Liver (tissue), 9 donors: ENCODE measurements around the gene XAB2. TPM values are rescaled to one million over a fixed set of nuclear protein-coding genes. Genes with fewer than 3 reads are reported as not detected.

Source experiments
- DNase-seq: peaks from one replicate; pipeline ENCODE4 v3.0.0-alpha.2; 2017; ENCODE audit warnings: low spot score
- H3K27ac ChIP-seq, 2 donors: one replicate each; pipeline ENCODE4 v1.7.0; 2013; ENCODE audit warnings: inconsistent platforms in 2 of 2, low read length in 2 of 2, control low read depth in 1 of 2, low read depth in 1 of 2, mild to moderate bottlenecking in 1 of 2
- H3K27me3 ChIP-seq, 4 donors: one replicate each; pipeline versions ENCODE4 v1.6.1 to v1.7.0; 2013; ENCODE audit warnings: low read length in 3 of 4, inconsistent platforms in 1 of 4, mild to moderate bottlenecking in 1 of 4, moderate library complexity in 1 of 4; ENCODE audit not compliant: control insufficient read depth in 4 of 4, insufficient read depth in 4 of 4
- H3K36me3 ChIP-seq, 4 donors: one replicate each; pipeline versions ENCODE4 v1.6.1 to v1.7.0; 2013; ENCODE audit warnings: low read length in 3 of 4, mild to moderate bottlenecking in 3 of 4, low read depth in 1 of 4, moderate library complexity in 1 of 4; ENCODE audit not compliant: control insufficient read depth in 4 of 4, insufficient read depth in 3 of 4
- H3K4me1 ChIP-seq, 4 donors: one replicate each; pipeline versions ENCODE4 v1.6.1 to v1.7.0; 2013; ENCODE audit warnings: low read length in 3 of 4, mild to moderate bottlenecking in 3 of 4, moderate library complexity in 1 of 4; ENCODE audit not compliant: control insufficient read depth in 4 of 4, insufficient read depth in 4 of 4
- H3K4me3 ChIP-seq, 3 donors: one replicate each; pipeline versions ENCODE4 v1.6.1 to v1.7.0; 2013; ENCODE audit warnings: low read length in 3 of 3, control low read depth in 1 of 3, low read depth in 1 of 3, mild to moderate bottlenecking in 1 of 3
- H3K9ac ChIP-seq, 2 donors: one replicate each; pipeline ENCODE4 v1.7.0; 2013; ENCODE audit warnings: low read length in 2 of 2, mild to moderate bottlenecking in 2 of 2, moderate library complexity in 2 of 2, control low read depth in 1 of 2, low read depth in 1 of 2
- H3K9me3 ChIP-seq, 4 donors: one replicate each; pipeline versions ENCODE4 v1.6.1 to v1.7.0; 2013; ENCODE audit warnings: low read length in 3 of 4; ENCODE audit not compliant: control insufficient read depth in 4 of 4
- CTCF ChIP-seq: fragments of 150-350 bp; IDR thresholded peaks from 2 replicates; pipeline ENCODE4 v1.5.1; 2017; ENCODE audit warnings: improper control_type of control experiment, low read depth, low read length; ENCODE audit not compliant: missing input control
- EGR1 ChIP-seq, 2 donors: IDR thresholded peaks; 2 replicates each; pipeline ENCODE4 v1.6.1; 2016 to 2018; ENCODE audit warnings: antibody characterized with exemption in 2 of 2, low read depth in 2 of 2
- FOXA1 ChIP-seq: IDR thresholded peaks from 2 replicates; pipeline ENCODE4 v1.6.1; 2016; ENCODE audit warnings: antibody characterized with exemption
- FOXA2 ChIP-seq: IDR thresholded peaks from 2 replicates; pipeline ENCODE4 v1.6.1; 2016; ENCODE audit warnings: antibody characterized with exemption
- GABPA ChIP-seq, 2 donors: IDR thresholded peaks in 1 of 2; conservative IDR thresholded peaks in 1 of 2; 2 replicates each; pipeline ENCODE4 v1.6.1; 2016; ENCODE audit warnings: antibody characterized with exemption in 2 of 2, mild to moderate bottlenecking in 1 of 2, moderate library complexity in 1 of 2
- HNF4A ChIP-seq, 2 donors: conservative IDR thresholded peaks; 2 replicates each; pipeline ENCODE4 v1.6.1; 2016; ENCODE audit warnings: antibody characterized with exemption in 2 of 2, mild to moderate bottlenecking in 2 of 2
- HNF4G ChIP-seq: IDR thresholded peaks from 2 replicates; pipeline ENCODE4 v1.6.1; 2016; ENCODE audit warnings: antibody characterized with exemption
- MAX ChIP-seq: IDR thresholded peaks from 2 replicates; pipeline ENCODE4 v1.6.1; 2016; ENCODE audit warnings: antibody characterized with exemption
- NR2F2 ChIP-seq: IDR thresholded peaks from 2 replicates; pipeline ENCODE4 v1.6.1; 2016; ENCODE audit warnings: antibody characterized with exemption
- RAD21 ChIP-seq, 2 donors: IDR thresholded peaks; 2 replicates each; pipeline ENCODE4 v1.6.1; 2016; ENCODE audit warnings: antibody characterized with exemption in 2 of 2, mild to moderate bottlenecking in 2 of 2
- REST ChIP-seq: IDR thresholded peaks from 2 replicates; pipeline ENCODE4 v1.6.1; 2016; ENCODE audit warnings: antibody characterized with exemption, mild to moderate bottlenecking
- RXRA ChIP-seq, 2 donors: IDR thresholded peaks; 2 replicates each; pipeline ENCODE4 v1.6.1; 2017 to 2018; ENCODE audit warnings: antibody characterized with exemption in 2 of 2, mild to moderate bottlenecking in 1 of 2
- SP1 ChIP-seq: IDR thresholded peaks from 2 replicates; pipeline ENCODE4 v1.6.1; 2018; ENCODE audit warnings: antibody characterized with exemption, mild to moderate bottlenecking
- TAF1 ChIP-seq: conservative IDR thresholded peaks from 2 replicates; pipeline ENCODE4 v1.6.1; 2016; ENCODE audit warnings: antibody characterized with exemption, mild to moderate bottlenecking
- YY1 ChIP-seq: IDR thresholded peaks from 2 replicates; pipeline ENCODE4 v1.6.1; 2016; ENCODE audit warnings: antibody characterized with exemption, mild to moderate bottlenecking
- ZBTB33 ChIP-seq: IDR thresholded peaks from 2 replicates; pipeline ENCODE4 v1.6.1; 2016; ENCODE audit warnings: antibody characterized with exemption
- WGBS: extraction: QIAGEN DNeasy Blood & Tissue Kit; methylation state at CpG from one replicate; pipeline ENCODE4 v1.1.7; 2013; 5-methylcytosine and 5-hydroxymethylcytosine counted together
- polyA plus RNA-seq, 2 donors: library from polyadenylated mRNA; stranded (reverse) in 1 of 2; unstranded in 1 of 2; fragments of 200-250 nt in 1 of 2; fragments of >200 nt in 1 of 2; fragmentation: Nextera tagmentation in 1 of 2; extraction: Ambion mirVana in 1 of 2; gene quantifications; one replicate each; pipeline versions ENCODE4 v1.2.1 to v1.2.3, GENCODE V29; 2013 to 2015
- total RNA-seq, 2 donors: library from RNA; depleted of rRNA; stranded (reverse); fragments of >200 nt; gene quantifications; one replicate each; pipeline ENCODE4 v1.2.3, GENCODE V29; 2014
- donor health status: healthy.
- donor health status: healthy.
- donor health status: healthy.
- donor health status: healthy.
- donor health status: healthy.

Gene XAB2
- total and polyA plus RNA-seq, 4 donors = 5.1 to 21.3 (median 15.3) TPM

GRCh38 chr19:7622933-7623685 is 6.2 kb downstream of the XAB2 start:
- Histone ChIP-seq H3K27me3 (no peaks in the 10 kb centered on the region), H3K4me3 (no peak overlapping the region), H3K36me3 (peaks cover 17 to 60% (median 27%) of the 10 kb centered on the region in 4 donors), H3K9ac (no peak overlapping the region), H3K4me1 (peaks cover 13 to 36% (median 21%) of the 10 kb centered on the region in 4 donors), H3K27ac (no peak overlapping the region), H3K9me3 (no peaks in the 10 kb centered on the region)
- WGBS = 88% methylated on average over 16 of the region's 16 CpGs
- DNase-seq = no peak
- TF ChIP-seq SP1 (no peak), HNF4A (conservative IDR thresholded peaks at IDR 0.05) (no peak), GABPA (IDR thresholded peaks at IDR 0.05 in 1 of 2, conservative IDR thresholded peaks at IDR 0.05 in 1 of 2) (no peak), NR2F2 (no peak), RXRA (IDR thresholded peaks at IDR 0.05) (no peak), TAF1 (no peak)

GRCh38 chr19:7620442-7621412 is 8.6 kb downstream of the XAB2 start:
- peaks cover 17 to 36% (median 27%) of the 10 kb centered on the region in 4 donors for H3K4me1 ChIP-seq
- H3K36me3 ChIP-seq = peaks cover 15 to 51% (median 31%) of the 10 kb centered on the region in 4 donors
- 96% methylated on average over 57 of the region's 57 CpGs for WGBS
- H3K9me3 ChIP-seq = no peaks in the 10 kb centered on the region
- H3K27ac ChIP-seq = peak overlapping the region in 1 of 2 donors; percentile 94
- H3K9ac ChIP-seq = no peak overlapping the region
- TF ChIP-seq HNF4G (no peak), GABPA (IDR thresholded peaks at IDR 0.05 in 1 of 2, conservative IDR thresholded peaks at IDR 0.05 in 1 of 2) (no peak), RXRA (IDR thresholded peaks at IDR 0.05) (no peak), EGR1 (IDR thresholded peaks at IDR 0.05; ENCODE audit: low read depth in 2 of 2) (no peak), NR2F2 (no peak), FOXA1 (no peak), SP1 (no peak), ZBTB33 (no peak), CTCF (no peak), HNF4A (conservative IDR thresholded peaks at IDR 0.05) (no peak), MAX (no peak), YY1 (no peak), FOXA2 (no peak), REST (no peak), RAD21 (IDR thresholded peaks at IDR 0.05) (no peak), TAF1 (no peak)
- DNase-seq = no peak
- H3K27me3 ChIP-seq = no peaks in the 10 kb centered on the region
- no peak overlapping the region for H3K4me3 ChIP-seq
